Neural progenitor cell (in vitro differentiated cells): ENCODE results near the gene MAP6D1. TPM values are rescaled to one million over a fixed set of nuclear protein-coding genes. Genes with fewer than 3 reads are reported as not detected.

Experiments
- DNase-seq: peaks from one replicate; pipeline ENCODE4 v3.0.0-alpha.2; 2016; ENCODE audit warnings: low spot score
- H2AFZ ChIP-seq: fragments of 200-600 bp; sonication (generic); replicated peaks from 2 replicates; pipeline ENCODE4 v1.6.1; 2016; ENCODE audit warnings: antibody characterized with exemption
- H3F3A ChIP-seq: fragments of 200-600 bp; sonication (generic); 2 replicates; pipeline ENCODE4 v1.6.1; 2016; ENCODE audit warnings: antibody characterized with exemption, low read depth
- H3K27ac ChIP-seq: fragments of 200-600 bp; sonication (generic); 2 replicates; pipeline ENCODE4 v1.5.1; 2016; ENCODE audit warnings: mild to moderate bottlenecking
- H3K27me3 ChIP-seq: fragments of 200-600 bp; sonication (generic); 2 replicates; pipeline ENCODE4 v1.6.1; 2016; ENCODE audit warnings: mild to moderate bottlenecking, moderate library complexity
- H3K36me3 ChIP-seq: fragments of 200-600 bp; sonication (generic); 2 replicates; pipeline ENCODE4 v1.5.1; 2016
- H3K4me1 ChIP-seq: fragments of 200-600 bp; sonication (generic); 2 replicates; pipeline ENCODE4 v1.6.1; 2016; ENCODE audit warnings: mixed run types
- H3K4me2 ChIP-seq: fragments of 200-600 bp; sonication (generic); 2 replicates; pipeline ENCODE4 v1.6.1; 2016
- H3K4me3 ChIP-seq: fragments of 200-600 bp; sonication (generic); 2 replicates; pipeline ENCODE4 v1.5.1; 2016
- H3K79me2 ChIP-seq: fragments of 200-600 bp; sonication (generic); 2 replicates; pipeline ENCODE4 v1.6.1; 2016; ENCODE audit warnings: low read depth
- H3K9ac ChIP-seq: fragments of 200-600 bp; sonication (generic); 2 replicates; pipeline ENCODE4 v1.6.1; 2016
- H3K9me3 ChIP-seq: fragments of 200-600 bp; sonication (generic); 2 replicates; pipeline ENCODE4 v1.5.1; 2016; ENCODE audit warnings: low read depth
- H4K20me1 ChIP-seq: fragments of 200-600 bp; sonication (generic); 2 replicates; pipeline ENCODE4 v1.6.1; 2016; ENCODE audit warnings: low read depth
- H3K27ac Mint-ChIP-seq: 3 replicates; pipeline ENCODE4 v1.8.0; 2021; ENCODE audit warnings: mixed read lengths
- H3K27me3 Mint-ChIP-seq: 2 replicates; pipeline ENCODE4 v1.8.0; 2022; ENCODE audit warnings: low read depth, mild to moderate bottlenecking, inconsistent platforms, moderate library complexity, mixed read lengths; ENCODE audit not compliant: insufficient read depth
- H3K36me3 Mint-ChIP-seq: 3 replicates; pipeline ENCODE4 v1.8.0; 2021; ENCODE audit warnings: mixed read lengths
- H3K4me1 Mint-ChIP-seq: 3 replicates; pipeline ENCODE4 v1.8.0; 2021; ENCODE audit warnings: mixed read lengths
- H3K4me3 Mint-ChIP-seq: 3 replicates; pipeline ENCODE4 v1.8.0; 2021; ENCODE audit warnings: mild to moderate bottlenecking, moderate library complexity, mixed read lengths
- H3K9me3 Mint-ChIP-seq: 3 replicates; pipeline ENCODE4 v1.8.0; 2020; ENCODE audit warnings: mixed read lengths
- EZH2 ChIP-seq: fragments of 200-600 bp; sonication (generic); IDR thresholded peaks from 2 replicates; pipeline ENCODE4 v1.6.1; 2017; ENCODE audit warnings: antibody characterized with exemption, mild to moderate bottlenecking, moderate library complexity
- EZH2phosphoT487 ChIP-seq: fragments of 200-600 bp; sonication (generic); IDR thresholded peaks from 2 replicates; pipeline ENCODE4 v1.6.1; 2017; ENCODE audit warnings: antibody characterized with exemption
- total RNA-seq: library from RNA; depleted of rRNA; stranded (reverse); fragments of >200 nt; gene quantifications from 2 replicates; pipeline ENCODE4 v1.2.3, GENCODE V29; 2015; ENCODE audit warnings: low replicate concordance
- TF ChIP-seq, protein P1 (sequence below): fragments of 200-600 bp; sonication (generic); IDR thresholded peaks from 2 replicates; pipeline ENCODE4 v1.5.1; 2017; ENCODE audit warnings: antibody characterized with exemption, mild to moderate bottlenecking

The MAP6D1 gene
- total RNA-seq, 1 donor from 2014 or later = 3.5 TPM

- Mint-ChIP-seq H3K9me3 (no peaks in the 10 kb centered on the region), H3K4me1 (no peaks in the 10 kb centered on the region), H3K36me3 (peaks cover 49% of the 10 kb centered on the region), H3K27ac (no peak overlapping the region), H3K27me3 (peaks cover 3% of the 10 kb centered on the region), H3K4me3 (no peak overlapping the region)
- H4K20me1 ChIP-seq = no peaks in the 10 kb centered on the region
- H3K36me3 ChIP-seq = no peaks in the 10 kb centered on the region
- no peak overlapping the region for H3K9ac ChIP-seq
- H3K27ac ChIP-seq = no peak overlapping the region
- no peak overlapping the region for H3K4me2 ChIP-seq
- H2AFZ ChIP-seq = no peak overlapping the region
- no peak for DNase-seq
- no peaks in the 10 kb centered on the region for H3K4me1 ChIP-seq
- no peaks in the 10 kb centered on the region for H3F3A ChIP-seq
- no peaks in the 10 kb centered on the region for H3K79me2 ChIP-seq
- H3K9me3 ChIP-seq = no peaks in the 10 kb centered on the region
- no peak for TF ChIP-seq EZH2
- TF ChIP-seq, protein P1, sequence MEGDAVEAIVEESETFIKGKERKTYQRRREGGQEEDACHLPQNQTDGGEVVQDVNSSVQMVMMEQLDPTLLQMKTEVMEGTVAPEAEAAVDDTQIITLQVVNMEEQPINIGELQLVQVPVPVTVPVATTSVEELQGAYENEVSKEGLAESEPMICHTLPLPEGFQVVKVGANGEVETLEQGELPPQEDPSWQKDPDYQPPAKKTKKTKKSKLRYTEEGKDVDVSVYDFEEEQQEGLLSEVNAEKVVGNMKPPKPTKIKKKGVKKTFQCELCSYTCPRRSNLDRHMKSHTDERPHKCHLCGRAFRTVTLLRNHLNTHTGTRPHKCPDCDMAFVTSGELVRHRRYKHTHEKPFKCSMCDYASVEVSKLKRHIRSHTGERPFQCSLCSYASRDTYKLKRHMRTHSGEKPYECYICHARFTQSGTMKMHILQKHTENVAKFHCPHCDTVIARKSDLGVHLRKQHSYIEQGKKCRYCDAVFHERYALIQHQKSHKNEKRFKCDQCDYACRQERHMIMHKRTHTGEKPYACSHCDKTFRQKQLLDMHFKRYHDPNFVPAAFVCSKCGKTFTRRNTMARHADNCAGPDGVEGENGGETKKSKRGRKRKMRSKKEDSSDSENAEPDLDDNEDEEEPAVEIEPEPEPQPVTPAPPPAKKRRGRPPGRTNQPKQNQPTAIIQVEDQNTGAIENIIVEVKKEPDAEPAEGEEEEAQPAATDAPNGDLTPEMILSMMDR = no peak
- TF ChIP-seq EZH2phosphoT487 = no peak
- no peaks in the 10 kb centered on the region for H3K27me3 ChIP-seq
- no peak overlapping the region for H3K4me3 ChIP-seq
These were observed 17.5 kb downstream of the MAP6D1 start for GRCh38 chr3:183807881-183808280.

GRCh38 chr3:183807209-183807728, 18.1 kb downstream of the MAP6D1 start:
- Histone ChIP-seq H4K20me1 (no peaks in the 10 kb centered on the region), H3K4me2 (no peak overlapping the region), H3K9me3 (no peaks in the 10 kb centered on the region), H3K4me3 (no peak overlapping the region), H3F3A (no peaks in the 10 kb centered on the region), H3K27ac (no peak overlapping the region), H3K36me3 (no peaks in the 10 kb centered on the region), H3K79me2 (no peaks in the 10 kb centered on the region), H3K27me3 (no peaks in the 10 kb centered on the region), H3K4me1 (no peaks in the 10 kb centered on the region), H2AFZ (no peak overlapping the region), H3K9ac (no peak overlapping the region)
- Mint-ChIP-seq H3K27me3 (peaks cover 3% of the 10 kb centered on the region), H3K27ac (no peak overlapping the region), H3K9me3 (no peaks in the 10 kb centered on the region), H3K4me1 (no peaks in the 10 kb centered on the region), H3K4me3 (no peak overlapping the region), H3K36me3 (peaks cover 46% of the 10 kb centered on the region)
- DNase-seq = no peak
- TF ChIP-seq EZH2 (no peak), EZH2phosphoT487 (no peak)
- TF ChIP-seq, protein P1 = no peak

- no peaks in the 10 kb centered on the region for H3F3A ChIP-seq
- no peaks in the 10 kb centered on the region for H3K36me3 ChIP-seq
- H3K27ac Mint-ChIP-seq = no peak overlapping the region
- no peak for DNase-seq
- H3K79me2 ChIP-seq = no peaks in the 10 kb centered on the region
- no peak overlapping the region for H3K4me3 Mint-ChIP-seq
- no peaks in the 10 kb centered on the region for H3K9me3 Mint-ChIP-seq
- no peaks in the 10 kb centered on the region for H3K27me3 Mint-ChIP-seq
- no peaks in the 10 kb centered on the region for H3K27me3 ChIP-seq
- no peak overlapping the region for H3K4me3 ChIP-seq
- no peaks in the 10 kb centered on the region for H4K20me1 ChIP-seq
- H3K4me2 ChIP-seq = no peak overlapping the region
- no peaks in the 10 kb centered on the region for H3K9me3 ChIP-seq
- no peak overlapping the region for H3K27ac ChIP-seq
- no peak overlapping the region for H3K9ac ChIP-seq
- no peak overlapping the region for H2AFZ ChIP-seq
- H3K4me1 ChIP-seq = no peaks in the 10 kb centered on the region
- H3K4me1 Mint-ChIP-seq = no peaks in the 10 kb centered on the region
- peaks cover 48% of the 10 kb centered on the region for H3K36me3 Mint-ChIP-seq
- TF ChIP-seq EZH2phosphoT487 (no peak), EZH2 (no peak)
- TF ChIP-seq, protein P1 = no peak
These were observed 22.4 kb downstream of the MAP6D1 start for GRCh38 chr3:183802989-183803388.
